Loucy (cell line): ENCODE data around the gene CDC37L1.

ENCODE experiments used
- CTCF ChIP-seq: fragments of 200-600 bp; sonication (generic); conservative IDR thresholded peaks from 2 replicates; pipeline ENCODE4 v1.5.1; 2014; ENCODE audit warnings: mild to moderate bottlenecking, antibody characterized with exemption, low read length
- EZH2phosphoT487 ChIP-seq: fragments of 200-600 bp; IDR thresholded peaks from 2 replicates; pipeline ENCODE4 v1.6.1; 2018; ENCODE audit warnings: antibody characterized with exemption, mild to moderate bottlenecking, moderate library complexity, borderline replicate concordance

- TF ChIP-seq EZH2phosphoT487 (no peak), CTCF (no peak)
Observed at GRCh38 chr9:4706971-4707622, 27.7 kb downstream of the CDC37L1 start.
